Coronary artery (tissue), 2 donors: ENCODE data around the gene MRPL54.

Experiments used
- DNase-seq: peaks from one replicate; pipeline ENCODE4 v3.0.0-alpha.2; 2017; ENCODE audit warnings: low spot score
- H3K27ac ChIP-seq, 2 donors: fragments of 200-600 bp; sonication (generic); one replicate each; pipeline ENCODE4 v1.5.1; 2016 to 2019
- H3K4me3 ChIP-seq: fragments of 200-600 bp; sonication (generic); 2 replicates; pipeline ENCODE4 v1.5.1; 2016; ENCODE audit warnings: mild to moderate bottlenecking, moderate library complexity
- TF ChIP-seq, protein P1 (sequence below): fragments of 200-600 bp; sonication (generic); IDR thresholded peaks from one replicate; pipeline ENCODE4 v1.5.1; 2019; ENCODE audit warnings: antibody characterized with exemption

The MRPL54 gene

DNA sequence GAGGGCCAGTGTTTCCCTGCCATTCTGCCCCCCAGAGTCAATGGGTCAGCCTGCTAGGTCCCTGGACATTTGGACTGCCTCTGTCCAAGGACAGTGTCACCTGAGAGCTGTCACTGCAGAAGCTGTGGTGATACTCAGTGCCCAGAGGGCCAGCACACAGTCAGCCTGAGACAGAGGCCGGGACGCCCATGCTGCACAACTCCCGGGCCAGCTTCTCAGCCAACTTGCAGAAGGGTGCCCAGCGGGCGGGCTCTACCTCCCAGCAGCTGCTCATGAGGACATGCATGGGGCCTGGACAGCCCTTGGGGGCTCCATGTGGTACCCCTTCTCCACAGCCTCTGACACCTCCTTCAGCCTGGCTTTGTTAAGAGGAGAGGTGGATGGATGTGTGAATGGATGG is 13.3 kb downstream of the MRPL54 start:
- TF ChIP-seq, protein P1, sequence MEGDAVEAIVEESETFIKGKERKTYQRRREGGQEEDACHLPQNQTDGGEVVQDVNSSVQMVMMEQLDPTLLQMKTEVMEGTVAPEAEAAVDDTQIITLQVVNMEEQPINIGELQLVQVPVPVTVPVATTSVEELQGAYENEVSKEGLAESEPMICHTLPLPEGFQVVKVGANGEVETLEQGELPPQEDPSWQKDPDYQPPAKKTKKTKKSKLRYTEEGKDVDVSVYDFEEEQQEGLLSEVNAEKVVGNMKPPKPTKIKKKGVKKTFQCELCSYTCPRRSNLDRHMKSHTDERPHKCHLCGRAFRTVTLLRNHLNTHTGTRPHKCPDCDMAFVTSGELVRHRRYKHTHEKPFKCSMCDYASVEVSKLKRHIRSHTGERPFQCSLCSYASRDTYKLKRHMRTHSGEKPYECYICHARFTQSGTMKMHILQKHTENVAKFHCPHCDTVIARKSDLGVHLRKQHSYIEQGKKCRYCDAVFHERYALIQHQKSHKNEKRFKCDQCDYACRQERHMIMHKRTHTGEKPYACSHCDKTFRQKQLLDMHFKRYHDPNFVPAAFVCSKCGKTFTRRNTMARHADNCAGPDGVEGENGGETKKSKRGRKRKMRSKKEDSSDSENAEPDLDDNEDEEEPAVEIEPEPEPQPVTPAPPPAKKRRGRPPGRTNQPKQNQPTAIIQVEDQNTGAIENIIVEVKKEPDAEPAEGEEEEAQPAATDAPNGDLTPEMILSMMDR: no peak
- no peak for DNase-seq
- H3K27ac ChIP-seq: no peak overlapping the region
- H3K4me3 ChIP-seq: no peak overlapping the region

DNA sequence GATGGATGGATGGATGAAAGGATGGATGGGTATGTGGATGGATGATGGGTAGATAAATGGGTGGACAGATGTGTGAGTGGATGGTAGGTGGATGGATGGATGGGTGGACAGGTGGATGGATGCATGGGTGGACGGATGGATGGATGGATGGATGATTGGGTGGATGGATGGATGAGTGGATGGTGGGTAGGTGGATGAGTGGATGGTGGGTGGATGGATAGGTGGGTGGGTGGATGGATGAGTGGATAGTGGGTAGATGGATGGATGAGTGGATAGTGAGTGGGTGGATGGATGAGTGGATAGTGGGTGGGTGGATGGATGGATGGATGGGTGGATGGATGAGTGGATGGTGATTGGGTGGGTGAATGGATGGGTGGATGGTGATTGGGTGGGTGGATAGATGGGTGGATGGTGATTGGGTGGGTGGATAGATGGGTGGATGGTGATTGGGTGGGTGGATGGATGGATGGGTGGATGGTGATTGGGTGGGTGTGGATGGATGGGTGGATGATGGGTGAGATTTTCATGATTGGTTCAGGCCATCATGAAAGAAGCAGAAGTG is 14.1 kb downstream of the MRPL54 start:
- Histone ChIP-seq H3K27ac (no peak overlapping the region), H3K4me3 (no peak overlapping the region)
- DNase-seq: no peak
- TF ChIP-seq, protein P1: no peak

DNA sequence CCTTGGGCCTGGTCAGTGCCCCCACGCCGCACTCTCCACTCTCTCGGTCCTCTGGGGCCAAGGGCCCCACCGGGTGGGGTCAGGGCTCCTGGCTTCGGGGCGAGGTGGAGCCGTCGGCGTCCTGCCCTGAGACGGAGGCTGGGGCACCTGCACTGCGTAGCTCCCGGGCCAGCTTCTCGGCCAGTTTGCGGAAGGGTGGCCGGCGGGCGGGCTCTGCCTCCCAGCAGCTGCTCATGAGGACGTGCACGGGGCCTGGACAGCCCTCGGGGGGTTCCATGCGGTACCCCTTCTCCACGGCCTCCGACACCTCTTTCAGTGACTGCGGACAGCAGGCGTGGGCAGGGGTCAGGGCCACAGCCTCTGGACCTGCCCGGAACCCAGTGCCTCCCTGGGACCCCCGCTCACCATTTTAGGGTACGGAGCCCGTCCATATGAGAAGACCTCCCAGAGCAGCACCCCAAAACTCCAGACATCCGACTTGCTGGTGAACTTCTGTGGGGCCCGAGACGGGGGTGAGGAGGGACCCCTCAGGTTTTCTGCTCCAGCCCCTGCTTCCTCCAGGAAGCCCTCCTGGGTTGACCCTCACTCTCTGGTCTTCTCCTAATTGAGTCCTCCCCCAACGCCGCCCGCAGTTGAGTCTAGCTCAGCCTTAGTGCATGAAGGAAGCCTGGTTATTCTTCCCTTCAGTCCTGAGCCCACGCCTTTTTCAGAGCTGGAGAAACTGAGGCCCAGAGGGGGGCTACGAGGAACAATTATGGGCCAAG is 15.8 kb downstream of the MRPL54 start:
- H3K27ac ChIP-seq: no peak overlapping the region
- DNase-seq: peak; percentile 62
- TF ChIP-seq, protein P1: no peak
- H3K4me3 ChIP-seq: no peak overlapping the region

DNA sequence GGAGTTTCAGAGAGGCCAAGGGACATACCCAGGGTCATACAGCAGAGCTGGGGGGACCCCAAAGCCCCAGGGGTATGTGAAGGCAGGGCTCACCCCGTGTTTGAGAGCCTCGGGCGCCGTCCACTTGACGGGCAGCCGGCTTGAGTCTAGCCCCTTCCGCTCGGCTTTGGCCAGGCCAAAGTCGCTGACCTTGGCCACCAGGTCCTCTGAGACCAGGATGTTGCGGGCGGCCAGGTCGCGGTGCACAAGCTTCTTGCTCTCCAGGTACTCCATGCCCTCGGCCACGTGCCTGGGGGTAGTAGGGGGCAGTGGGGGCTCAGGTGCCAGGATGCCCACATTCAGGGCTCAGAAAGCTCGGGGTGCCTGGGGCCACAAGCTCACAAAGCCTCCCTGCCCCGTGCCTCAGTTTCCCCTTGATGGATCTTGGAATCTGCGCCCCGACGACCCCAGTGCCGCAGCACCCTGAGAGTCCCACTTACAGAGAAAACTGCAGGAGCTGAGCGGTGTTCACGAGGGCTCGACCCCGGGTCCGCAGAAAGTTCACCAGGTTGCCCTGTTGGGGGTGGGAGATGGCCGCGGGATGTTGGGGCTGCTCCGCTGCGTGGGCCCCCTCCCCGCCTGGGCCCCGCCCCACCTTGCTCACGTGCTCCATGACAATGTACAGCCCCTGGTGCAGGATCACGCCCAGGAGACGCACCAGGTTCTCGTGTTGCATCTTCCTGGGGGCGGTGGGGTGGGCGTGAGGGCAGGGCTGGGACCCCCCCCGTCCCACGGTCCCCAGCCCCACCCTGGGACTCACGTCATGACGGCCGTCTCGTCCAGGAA is 16.6 kb downstream of the MRPL54 start:
- Histone ChIP-seq H3K4me3 (no peak overlapping the region), H3K27ac (no peak overlapping the region)
- TF ChIP-seq, protein P1: no peak
- DNase-seq: no peak

DNA sequence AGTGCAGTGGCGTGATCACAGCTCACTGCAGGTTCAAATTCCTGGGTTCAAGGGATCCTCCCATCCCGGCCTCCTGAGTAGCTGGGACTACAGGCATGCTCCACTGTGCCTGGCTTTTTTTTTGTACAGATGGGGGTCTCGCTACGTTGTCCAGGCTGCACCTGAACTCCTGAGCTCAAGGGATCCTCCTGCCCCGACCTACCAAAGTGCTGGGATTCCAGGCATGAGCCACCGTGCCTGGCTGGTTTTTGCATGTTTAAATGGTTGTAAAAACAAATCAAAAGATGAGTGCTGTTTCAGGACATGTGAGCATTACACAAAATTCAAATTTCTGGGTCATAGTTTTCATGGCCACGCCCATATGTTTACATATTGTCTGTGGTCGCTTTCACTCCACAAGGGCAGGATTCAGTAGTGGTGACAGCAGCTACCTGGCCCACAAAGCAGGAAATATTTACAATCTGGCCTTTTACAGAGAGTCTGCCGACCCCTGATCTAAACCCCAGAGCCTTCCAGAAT is 18.4 kb downstream of the MRPL54 start:
- Histone ChIP-seq H3K4me3 (no peak overlapping the region), H3K27ac (no peak overlapping the region)
- TF ChIP-seq, protein P1: no peak
- DNase-seq: no peak

DNA sequence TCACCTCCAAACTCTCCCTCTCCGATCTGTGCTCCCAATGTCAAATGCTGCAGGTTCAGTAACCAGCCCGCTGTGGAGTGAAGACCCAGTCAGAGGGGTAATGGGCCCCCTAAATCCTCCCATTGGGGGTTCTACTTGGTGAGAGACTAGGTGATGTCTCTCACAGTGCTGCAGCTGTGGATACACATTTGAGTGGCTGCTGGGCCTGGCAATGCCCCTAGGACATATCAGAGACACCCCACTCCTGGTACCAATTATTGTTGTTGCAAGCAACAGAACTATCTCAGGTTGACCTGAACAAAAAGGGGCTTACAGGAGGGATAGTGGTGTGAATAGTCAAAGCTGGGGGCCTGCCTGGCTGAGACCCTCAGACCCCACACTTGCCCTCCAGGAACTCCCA is 19.1 kb downstream of the MRPL54 start:
- H3K27ac ChIP-seq: no peak overlapping the region
- TF ChIP-seq, protein P1: no peak
- no peak for DNase-seq
- no peak overlapping the region for H3K4me3 ChIP-seq
